Measurements from ENCODE around the gene HRH3.

HRH3 gene

GRCh38 chr20:62182469-62183425, 37.3 kb downstream of the HRH3 start, which contains the start of gene MTG2:
MTG2 (plus strand) TSS chr20:62183028; CDS start chr20:62193421, 10,393 bp downstream.
- DNase-seq = peak; percentile 95
- Mint-ChIP-seq H3K36me3 (ENCODE audit: low read depth) (no peaks in the 10 kb centered on the region), H3K4me1 (peaks cover 26% of the 10 kb centered on the region), H3K27me3 (ENCODE audit: low read depth, poor library complexity) (peaks cover 2% of the 10 kb centered on the region), H3K9me3 (no peaks in the 10 kb centered on the region), H3K4me3 (peak within 1 kb of the TSS; percentile 93), H3K27ac (peak within 1 kb of the TSS; percentile 80)
- TF ChIP-seq, protein P1, sequence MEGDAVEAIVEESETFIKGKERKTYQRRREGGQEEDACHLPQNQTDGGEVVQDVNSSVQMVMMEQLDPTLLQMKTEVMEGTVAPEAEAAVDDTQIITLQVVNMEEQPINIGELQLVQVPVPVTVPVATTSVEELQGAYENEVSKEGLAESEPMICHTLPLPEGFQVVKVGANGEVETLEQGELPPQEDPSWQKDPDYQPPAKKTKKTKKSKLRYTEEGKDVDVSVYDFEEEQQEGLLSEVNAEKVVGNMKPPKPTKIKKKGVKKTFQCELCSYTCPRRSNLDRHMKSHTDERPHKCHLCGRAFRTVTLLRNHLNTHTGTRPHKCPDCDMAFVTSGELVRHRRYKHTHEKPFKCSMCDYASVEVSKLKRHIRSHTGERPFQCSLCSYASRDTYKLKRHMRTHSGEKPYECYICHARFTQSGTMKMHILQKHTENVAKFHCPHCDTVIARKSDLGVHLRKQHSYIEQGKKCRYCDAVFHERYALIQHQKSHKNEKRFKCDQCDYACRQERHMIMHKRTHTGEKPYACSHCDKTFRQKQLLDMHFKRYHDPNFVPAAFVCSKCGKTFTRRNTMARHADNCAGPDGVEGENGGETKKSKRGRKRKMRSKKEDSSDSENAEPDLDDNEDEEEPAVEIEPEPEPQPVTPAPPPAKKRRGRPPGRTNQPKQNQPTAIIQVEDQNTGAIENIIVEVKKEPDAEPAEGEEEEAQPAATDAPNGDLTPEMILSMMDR (IDR thresholded peaks at IDR 0.05) = no peak

- no peak for DNase-seq
- TF ChIP-seq, protein P1 (IDR thresholded peaks at IDR 0.05) = no peak
- H3K36me3 Mint-ChIP-seq (ENCODE audit: low read depth) = peaks cover 8% of the 10 kb centered on the region
- peak overlapping the region; percentile 80 for H3K27ac Mint-ChIP-seq
- H3K27me3 Mint-ChIP-seq (ENCODE audit: low read depth, poor library complexity) = peaks cover 9% of the 10 kb centered on the region
- peaks cover 24% of the 10 kb centered on the region for H3K4me1 Mint-ChIP-seq
- peak overlapping the region; percentile 93 for H3K4me3 Mint-ChIP-seq
- no peaks in the 10 kb centered on the region for H3K9me3 Mint-ChIP-seq
Observed at GRCh38 chr20:62181808-62182207, 38.3 kb downstream of the HRH3 start.

- H3K4me3 Mint-ChIP-seq = no peak overlapping the region
- H3K27me3 Mint-ChIP-seq (ENCODE audit: low read depth, poor library complexity) = peaks cover 11% of the 10 kb centered on the region
- H3K9me3 Mint-ChIP-seq = no peaks in the 10 kb centered on the region
- TF ChIP-seq, protein P1 (IDR thresholded peaks at IDR 0.05) = no peak
- DNase-seq = no peak
- peak overlapping the region; percentile 75 for H3K27ac Mint-ChIP-seq
- peaks cover 16% of the 10 kb centered on the region for H3K4me1 Mint-ChIP-seq
- H3K36me3 Mint-ChIP-seq (ENCODE audit: low read depth) = peaks cover 23% of the 10 kb centered on the region
Observed at GRCh38 chr20:62179162-62179504, 40.9 kb downstream of the HRH3 start.

GRCh38 chr20:62178316-62179161, 41.5 kb downstream of the HRH3 start:
- no peak overlapping the region for H3K4me3 Mint-ChIP-seq
- peak overlapping the region; percentile 75 for H3K27ac Mint-ChIP-seq
- no peak for DNase-seq
- H3K27me3 Mint-ChIP-seq (ENCODE audit: low read depth, poor library complexity) = peaks cover 11% of the 10 kb centered on the region
- H3K36me3 Mint-ChIP-seq (ENCODE audit: low read depth) = peaks cover 26% of the 10 kb centered on the region
- H3K9me3 Mint-ChIP-seq = no peaks in the 10 kb centered on the region
- H3K4me1 Mint-ChIP-seq = peaks cover 10% of the 10 kb centered on the region
- TF ChIP-seq, protein P1 (IDR thresholded peaks at IDR 0.05) = no peak

GRCh38 chr20:62177307-62177706, 42.8 kb downstream of the HRH3 start:
- TF ChIP-seq, protein P1 (IDR thresholded peaks at IDR 0.05) = no peak
- DNase-seq = no peak
- H3K4me3 Mint-ChIP-seq = no peak overlapping the region
- H3K27me3 Mint-ChIP-seq (ENCODE audit: low read depth, poor library complexity) = peaks cover 10% of the 10 kb centered on the region
- H3K36me3 Mint-ChIP-seq (ENCODE audit: low read depth) = peaks cover 26% of the 10 kb centered on the region
- H3K27ac Mint-ChIP-seq = no peak overlapping the region
- H3K9me3 Mint-ChIP-seq = no peaks in the 10 kb centered on the region
- peaks cover 8% of the 10 kb centered on the region for H3K4me1 Mint-ChIP-seq
